Measurements from ENCODE around the gene GSN.

- no peak for TF ChIP-seq CTCF (IDR thresholded peaks at IDR 0.05)
- TF ChIP-seq POLR2A (IDR thresholded peaks at IDR 0.05), result no peak
Observed at GRCh38 chr9:121367306-121368137, 99.6 kb downstream of the GSN start.
